ENCODE measurements around the gene ADAMTS2.

Gene ADAMTS2

DNA sequence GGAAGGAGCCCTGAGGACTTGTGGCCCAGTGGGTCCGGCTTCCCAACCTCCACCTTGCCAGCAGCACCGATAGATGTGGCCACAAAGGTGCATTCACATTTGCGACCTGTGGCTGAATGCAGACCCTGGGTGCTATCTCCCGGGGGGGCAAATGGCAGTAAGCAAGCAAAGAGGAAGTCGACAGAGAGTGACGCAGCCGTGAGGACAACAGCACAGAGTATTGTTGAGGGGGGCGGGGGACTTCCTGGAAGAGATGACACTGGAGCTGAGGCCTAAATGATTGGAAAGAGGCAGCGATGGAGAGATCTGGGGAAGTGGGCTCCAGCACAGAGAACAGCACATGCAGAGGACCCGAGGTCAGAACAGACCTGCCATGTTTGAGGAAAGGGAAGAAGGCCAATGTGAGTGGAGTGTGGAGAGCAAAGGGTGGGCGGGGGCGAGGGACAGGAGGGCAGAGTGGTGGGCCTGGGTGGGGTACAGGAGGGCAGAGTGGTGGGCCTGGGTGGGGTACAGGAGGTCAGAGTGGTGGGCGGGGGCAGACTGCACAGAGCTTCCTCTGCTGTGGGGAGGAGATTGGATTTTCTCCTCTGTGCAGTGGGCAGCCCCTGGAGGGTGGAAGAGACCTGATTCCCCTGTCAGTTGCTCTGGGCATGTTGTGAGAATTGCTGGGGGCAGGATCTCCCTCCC is 42.6 kb downstream of the ADAMTS2 start:
- Histone ChIP-seq H3K27ac (ENCODE audit: low read length) (no peak overlapping the region), H3K9me3 (ENCODE audit: control insufficient read depth, low read depth, low read length) (no peaks in the 10 kb centered on the region), H3K27me3 (ENCODE audit: control insufficient read depth, insufficient read depth, low read length) (no peaks in the 10 kb centered on the region), H3K4me1 (ENCODE audit: control insufficient read depth, low read depth, low read length) (no peaks in the 10 kb centered on the region), H3K36me3 (ENCODE audit: control insufficient read depth, low read depth, low read length) (no peaks in the 10 kb centered on the region), H3K4me3 (ENCODE audit: low read length) (no peak overlapping the region), H3K9ac (ENCODE audit: low read length) (no peak overlapping the region)

DNA sequence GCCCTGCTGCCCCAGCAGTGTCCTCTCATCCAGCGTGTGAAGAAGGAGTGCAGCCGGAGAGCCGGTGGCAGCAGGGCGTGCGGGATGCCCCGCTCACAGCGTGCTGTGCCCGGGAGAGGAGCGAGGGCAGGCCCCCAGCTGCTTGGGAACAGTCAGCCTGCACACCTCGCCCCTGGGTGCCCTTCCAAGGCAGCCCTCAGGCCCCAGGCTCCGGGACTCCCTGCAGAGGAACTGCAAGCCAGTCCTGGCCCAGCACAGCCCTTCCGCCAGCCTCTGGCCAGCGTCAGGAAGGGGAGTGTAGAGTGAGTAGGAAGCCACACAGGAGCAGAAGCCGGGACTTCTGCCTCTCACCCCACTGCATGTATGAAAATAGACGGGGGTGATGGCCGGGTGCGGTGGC is 43.5 kb downstream of the ADAMTS2 start:
- Histone ChIP-seq H3K27ac (ENCODE audit: low read length) (no peak overlapping the region), H3K27me3 (ENCODE audit: control insufficient read depth, insufficient read depth, low read length) (no peaks in the 10 kb centered on the region), H3K9ac (ENCODE audit: low read length) (no peak overlapping the region), H3K4me1 (ENCODE audit: control insufficient read depth, low read depth, low read length) (no peaks in the 10 kb centered on the region), H3K9me3 (ENCODE audit: control insufficient read depth, low read depth, low read length) (no peaks in the 10 kb centered on the region), H3K4me3 (ENCODE audit: low read length) (no peak overlapping the region), H3K36me3 (ENCODE audit: control insufficient read depth, low read depth, low read length) (no peaks in the 10 kb centered on the region)

GRCh38 chr5:179301376-179301775 is 43.9 kb downstream of the ADAMTS2 start:
- H3K4me3 ChIP-seq (ENCODE audit: low read length) = no peak overlapping the region
- H3K27ac ChIP-seq (ENCODE audit: low read length) = no peak overlapping the region
- H3K4me1 ChIP-seq (ENCODE audit: control insufficient read depth, low read depth, low read length) = no peaks in the 10 kb centered on the region
- no peaks in the 10 kb centered on the region for H3K27me3 ChIP-seq (ENCODE audit: control insufficient read depth, insufficient read depth, low read length)
- H3K9me3 ChIP-seq (ENCODE audit: control insufficient read depth, low read depth, low read length) = no peaks in the 10 kb centered on the region
- H3K36me3 ChIP-seq (ENCODE audit: control insufficient read depth, low read depth, low read length) = no peaks in the 10 kb centered on the region
- H3K9ac ChIP-seq (ENCODE audit: low read length) = no peak overlapping the region

DNA sequence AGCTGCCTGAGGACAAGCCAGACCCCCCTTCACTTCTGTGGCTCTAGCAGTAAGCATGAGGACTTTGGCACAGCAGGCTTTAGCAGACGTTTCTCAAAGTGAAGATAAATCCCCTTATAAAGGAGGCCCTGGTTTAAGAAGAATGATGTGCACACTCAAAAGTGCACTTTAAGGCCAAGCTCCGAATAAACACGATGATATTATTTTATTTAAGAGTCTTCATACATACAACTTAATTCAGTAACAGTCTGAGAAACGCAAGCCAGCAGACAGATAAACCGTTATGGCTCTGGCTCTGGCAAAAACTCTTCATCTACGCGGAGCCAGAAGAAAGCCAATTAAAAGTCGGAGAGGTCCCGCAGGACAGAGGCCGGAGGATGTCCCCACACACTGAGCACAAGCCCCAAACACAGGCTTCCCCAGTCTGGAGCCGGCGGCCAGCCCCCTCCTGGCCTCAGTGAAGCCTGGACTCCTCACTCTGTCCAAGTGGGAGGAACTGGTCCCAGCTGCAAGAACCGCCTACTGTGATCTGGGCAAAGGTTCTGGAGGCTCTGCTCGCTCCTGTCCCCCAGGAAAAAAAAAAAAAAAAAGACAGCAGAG is 44.6 kb downstream of the ADAMTS2 start:
- Histone ChIP-seq H3K4me1 (ENCODE audit: control insufficient read depth, low read depth, low read length) (no peaks in the 10 kb centered on the region), H3K9me3 (ENCODE audit: control insufficient read depth, low read depth, low read length) (no peaks in the 10 kb centered on the region), H3K4me3 (ENCODE audit: low read length) (no peak overlapping the region), H3K27ac (ENCODE audit: low read length) (no peak overlapping the region), H3K9ac (ENCODE audit: low read length) (no peak overlapping the region), H3K36me3 (ENCODE audit: control insufficient read depth, low read depth, low read length) (no peaks in the 10 kb centered on the region), H3K27me3 (ENCODE audit: control insufficient read depth, insufficient read depth, low read length) (no peaks in the 10 kb centered on the region)

DNA sequence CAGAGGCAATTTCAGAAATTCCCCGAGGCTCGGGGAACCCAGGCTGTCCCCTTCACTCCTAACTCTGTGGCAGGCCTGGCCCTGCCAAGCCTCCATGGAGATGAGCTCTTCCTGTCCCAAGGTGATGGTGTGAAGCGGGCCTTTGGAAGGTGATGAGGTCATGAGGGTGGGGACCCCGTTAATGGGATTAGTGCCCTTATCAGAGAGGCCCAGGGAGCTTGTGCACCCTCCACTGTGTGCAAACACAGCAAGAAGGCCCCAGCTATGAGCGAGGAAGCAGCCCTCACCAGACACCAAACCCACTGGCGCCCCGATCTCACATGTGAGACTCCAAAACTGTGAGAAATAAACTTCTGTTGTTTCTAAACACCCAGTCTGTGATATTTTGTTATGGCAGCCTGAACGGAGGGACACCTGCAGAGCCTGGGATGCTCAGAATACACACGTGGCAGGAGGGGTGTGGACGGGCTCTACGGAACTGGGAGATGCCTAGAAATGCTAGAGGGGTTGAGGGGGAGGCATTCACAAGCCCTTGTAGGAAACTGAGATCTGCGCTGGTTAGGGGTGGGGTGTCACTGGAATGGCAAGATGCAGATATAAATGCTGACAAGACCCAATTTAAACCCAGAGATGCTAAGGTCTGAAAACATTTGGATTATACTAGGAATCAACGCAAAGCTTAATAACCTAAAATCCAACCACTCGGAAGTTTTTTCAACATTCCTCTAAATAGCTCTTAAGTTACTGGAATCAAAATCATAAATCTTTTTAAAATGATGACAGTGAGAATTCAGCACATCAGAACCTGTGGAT is 46.9 kb downstream of the ADAMTS2 start:
- no peaks in the 10 kb centered on the region for H3K27me3 ChIP-seq (ENCODE audit: control insufficient read depth, insufficient read depth, low read length)
- no peaks in the 10 kb centered on the region for H3K9me3 ChIP-seq (ENCODE audit: control insufficient read depth, low read depth, low read length)
- no peaks in the 10 kb centered on the region for H3K36me3 ChIP-seq (ENCODE audit: control insufficient read depth, low read depth, low read length)
- H3K9ac ChIP-seq (ENCODE audit: low read length) = no peak overlapping the region
- H3K27ac ChIP-seq (ENCODE audit: low read length) = no peak overlapping the region
- no peaks in the 10 kb centered on the region for H3K4me1 ChIP-seq (ENCODE audit: control insufficient read depth, low read depth, low read length)
- no peak overlapping the region for H3K4me3 ChIP-seq (ENCODE audit: low read length)

DNA sequence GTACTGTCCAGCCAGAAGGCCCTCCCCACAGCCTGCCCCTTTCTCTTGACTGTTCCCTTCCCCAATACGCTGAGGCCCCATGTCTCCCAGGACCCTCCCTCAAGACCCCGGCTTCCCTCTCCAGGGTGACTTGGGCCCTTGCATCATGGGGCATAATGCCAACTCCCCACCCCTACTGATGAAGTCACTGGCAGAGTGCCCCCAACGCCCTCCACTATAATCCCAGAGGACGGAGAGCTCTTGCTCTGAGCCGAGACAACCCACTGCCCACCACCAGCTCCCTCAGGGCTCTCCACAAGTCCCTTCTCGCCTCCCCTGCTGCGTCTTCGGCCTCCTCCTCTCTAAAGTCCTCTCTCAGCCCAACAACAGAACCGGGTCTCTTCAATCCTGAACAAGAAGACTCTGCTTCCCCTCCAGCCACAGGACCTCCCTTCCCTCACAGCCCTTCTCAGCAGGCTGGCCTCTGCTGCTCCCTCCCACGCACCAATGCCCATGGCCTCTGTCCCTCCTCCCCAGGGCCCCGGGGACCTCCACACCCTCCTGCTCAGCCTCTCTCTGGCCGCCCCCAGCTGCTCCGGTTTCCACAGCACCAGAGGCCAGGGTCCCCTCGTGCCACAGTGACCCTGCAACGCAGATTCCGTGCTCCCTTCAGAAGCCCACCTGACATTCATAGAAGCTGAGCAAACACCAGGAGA is 47.6 kb downstream of the ADAMTS2 start:
- Histone ChIP-seq H3K36me3 (ENCODE audit: control insufficient read depth, low read depth, low read length) (no peaks in the 10 kb centered on the region), H3K4me3 (ENCODE audit: low read length) (no peak overlapping the region), H3K27me3 (ENCODE audit: control insufficient read depth, insufficient read depth, low read length) (no peaks in the 10 kb centered on the region), H3K4me1 (ENCODE audit: control insufficient read depth, low read depth, low read length) (no peaks in the 10 kb centered on the region), H3K9me3 (ENCODE audit: control insufficient read depth, low read depth, low read length) (no peaks in the 10 kb centered on the region), H3K27ac (ENCODE audit: low read length) (no peak overlapping the region), H3K9ac (ENCODE audit: low read length) (no peak overlapping the region)

GRCh38 chr5:179297026-179297425 is 48.2 kb downstream of the ADAMTS2 start:
- Histone ChIP-seq H3K27me3 (ENCODE audit: control insufficient read depth, insufficient read depth, low read length) (no peaks in the 10 kb centered on the region), H3K9ac (ENCODE audit: low read length) (no peak overlapping the region)

GRCh38 chr5:179296150-179296821 is 49.0 kb downstream of the ADAMTS2 start:
- no peak overlapping the region for H3K4me3 ChIP-seq (ENCODE audit: low read length)
- H3K27me3 ChIP-seq (ENCODE audit: control insufficient read depth, insufficient read depth, low read length) = no peaks in the 10 kb centered on the region
- no peaks in the 10 kb centered on the region for H3K9me3 ChIP-seq (ENCODE audit: control insufficient read depth, low read depth, low read length)
- no peaks in the 10 kb centered on the region for H3K36me3 ChIP-seq (ENCODE audit: control insufficient read depth, low read depth, low read length)
- H3K4me1 ChIP-seq (ENCODE audit: control insufficient read depth, low read depth, low read length) = no peaks in the 10 kb centered on the region
- no peak overlapping the region for H3K27ac ChIP-seq (ENCODE audit: low read length)
- H3K9ac ChIP-seq (ENCODE audit: low read length) = no peak overlapping the region

More at GRCh38 chr5:179297026-179297425, 48.2 kb downstream of the ADAMTS2 start:
- Histone ChIP-seq H3K9me3 (ENCODE audit: control insufficient read depth, low read depth, low read length) (no peaks in the 10 kb centered on the region), H3K36me3 (ENCODE audit: control insufficient read depth, low read depth, low read length) (no peaks in the 10 kb centered on the region), H3K4me3 (ENCODE audit: low read length) (no peak overlapping the region), H3K4me1 (ENCODE audit: control insufficient read depth, low read depth, low read length) (no peaks in the 10 kb centered on the region), H3K27ac (ENCODE audit: low read length) (no peak overlapping the region)

GRCh38 chr5:179295778-179296149 is 49.5 kb downstream of the ADAMTS2 start:
- Histone ChIP-seq H3K27me3 (ENCODE audit: control insufficient read depth, insufficient read depth, low read length) (no peaks in the 10 kb centered on the region), H3K4me1 (ENCODE audit: control insufficient read depth, low read depth, low read length) (no peaks in the 10 kb centered on the region)

DNA sequence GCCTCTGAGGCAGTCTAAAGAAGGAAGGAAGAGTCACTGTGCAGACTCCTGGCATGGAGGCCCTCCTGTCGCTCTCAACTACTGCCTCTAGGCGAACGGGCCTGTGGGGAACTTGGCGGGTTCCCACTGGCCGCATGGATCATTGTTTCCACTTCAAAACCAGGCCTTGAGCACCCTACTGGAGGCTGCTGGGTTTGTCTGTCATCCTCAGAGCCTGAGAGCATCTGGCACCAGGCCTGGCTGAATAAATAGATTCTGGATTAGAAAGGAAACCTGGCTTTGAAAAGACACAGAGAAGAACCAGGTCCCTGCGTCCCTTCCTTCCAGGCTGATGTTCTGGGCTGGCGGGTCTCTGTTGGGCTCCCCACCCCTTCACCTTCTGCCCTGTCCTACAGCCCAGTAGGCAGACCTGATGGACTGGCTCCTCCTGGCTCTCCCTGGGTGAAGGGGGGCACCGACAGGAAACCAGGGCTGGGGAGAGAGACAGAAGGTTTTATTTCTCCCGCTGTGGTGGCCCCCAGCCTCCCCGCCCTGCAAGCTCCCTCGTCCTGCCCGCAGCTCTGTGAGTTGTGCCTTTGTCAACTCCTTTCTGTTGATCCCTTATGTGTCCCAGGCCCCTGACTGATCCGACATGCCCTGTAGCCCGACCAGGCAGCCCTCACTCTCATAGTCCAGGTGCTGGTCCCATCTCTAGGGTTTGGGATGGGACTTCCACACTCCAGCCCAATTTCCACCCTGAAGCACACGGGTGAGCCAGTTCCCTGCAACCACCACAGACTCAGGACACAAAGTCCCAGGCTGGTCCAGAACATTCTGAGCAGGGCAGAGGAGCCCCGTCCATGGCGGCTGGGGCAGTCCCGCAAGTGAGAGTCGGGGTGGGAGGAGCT is 50.1 kb downstream of the ADAMTS2 start:
- H3K27me3 ChIP-seq (ENCODE audit: control insufficient read depth, insufficient read depth, low read length) = no peaks in the 10 kb centered on the region
- H3K9me3 ChIP-seq (ENCODE audit: control insufficient read depth, low read depth, low read length) = no peaks in the 10 kb centered on the region
- no peaks in the 10 kb centered on the region for H3K36me3 ChIP-seq (ENCODE audit: control insufficient read depth, low read depth, low read length)
- H3K4me3 ChIP-seq (ENCODE audit: low read length) = no peak overlapping the region
- no peaks in the 10 kb centered on the region for H3K4me1 ChIP-seq (ENCODE audit: control insufficient read depth, low read depth, low read length)
- H3K9ac ChIP-seq (ENCODE audit: low read length) = no peak overlapping the region
- H3K27ac ChIP-seq (ENCODE audit: low read length) = no peak overlapping the region

More at GRCh38 chr5:179295778-179296149, 49.5 kb downstream of the ADAMTS2 start:
- H3K9me3 ChIP-seq (ENCODE audit: control insufficient read depth, low read depth, low read length) = no peaks in the 10 kb centered on the region
- H3K36me3 ChIP-seq (ENCODE audit: control insufficient read depth, low read depth, low read length) = no peaks in the 10 kb centered on the region
- no peak overlapping the region for H3K9ac ChIP-seq (ENCODE audit: low read length)
- H3K27ac ChIP-seq (ENCODE audit: low read length) = no peak overlapping the region
- H3K4me3 ChIP-seq (ENCODE audit: low read length) = no peak overlapping the region

All from iPS-18a (cell line).